Keratinocyte (primary cell): ENCODE measurements around the gene RNF180.

ENCODE experiments used
- CTCF ChIP-seq, 3 experiments: IDR thresholded peaks in 1 of 3; conservative IDR thresholded peaks in 1 of 3; optimal IDR thresholded peaks in 1 of 3; 2 replicates in 2 of 3; 3 replicates in 1 of 3; pipeline versions ENCODE3 to v1.5.1; 2011; ENCODE audit warnings: low read length in 3 of 3, mild to moderate bottlenecking in 3 of 3, moderate library complexity in 2 of 3, control low read depth in 1 of 3, inconsistent platforms in 1 of 3; ENCODE audit not compliant: insufficient read depth in 2 of 3; ENCODE audit errors: extremely low read depth in 1 of 3
- EZH2 ChIP-seq: IDR thresholded peaks from one replicate; pipeline ENCODE4 v1.6.1; 2012; ENCODE audit warnings: inconsistent platforms, mild to moderate bottlenecking, low read length, moderate library complexity

DNA sequence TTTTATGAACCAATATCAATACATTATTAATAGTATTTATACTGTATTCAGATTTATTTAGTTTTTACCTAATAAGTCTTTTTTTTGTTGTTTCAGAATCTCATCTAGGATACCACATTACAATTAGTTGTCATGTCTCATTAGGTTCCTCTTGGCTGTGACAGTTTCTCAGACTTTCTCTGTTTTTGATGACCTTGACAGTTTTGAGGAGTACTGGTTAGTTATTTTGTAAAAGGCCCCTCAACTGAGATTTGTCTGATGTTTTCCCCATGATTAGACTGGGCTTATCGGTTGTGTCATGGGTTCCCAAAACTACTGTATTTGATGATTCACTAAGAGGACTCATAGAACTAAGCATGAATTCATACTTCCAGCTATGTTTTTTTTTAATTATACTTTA is 56.3 kb downstream of the RNF180 start:
- TF ChIP-seq CTCF (optimal IDR thresholded peaks at IDR 0.05 in 1 of 3, IDR thresholded peaks at IDR 0.05 in 1 of 3, conservative IDR thresholded peaks at IDR 0.05 in 1 of 3; ENCODE audit: extremely low read depth in 1 of 3, insufficient read depth in 2 of 3, low read length in 3 of 3) (no peak), EZH2 (no peak)
